Loucy (cell line): ENCODE results near the gene ELOVL4.

ENCODE experiments used
- H2AFZ ChIP-seq: fragments of 200-600 bp; sonication (generic); 2 replicates; pipeline ENCODE4 v1.6.0; 2016; ENCODE audit warnings: antibody characterized with exemption, mild to moderate bottlenecking, low read length, moderate library complexity
- H3F3A ChIP-seq: fragments of 200-600 bp; 2 replicates; pipeline ENCODE4 v1.6.0; 2016; ENCODE audit warnings: antibody characterized with exemption, low read depth, mild to moderate bottlenecking
- H3K27me3 ChIP-seq: fragments of 200-600 bp; sonication (generic); 2 replicates; pipeline ENCODE4 v1.6.1; 2014; ENCODE audit warnings: low read length, mild to moderate bottlenecking; ENCODE audit not compliant: insufficient read depth, poor library complexity, severe bottlenecking
- H3K36me3 ChIP-seq: fragments of 200-600 bp; sonication (generic); 2 replicates; pipeline ENCODE4 v1.6.1; 2016; ENCODE audit warnings: low read length; ENCODE audit not compliant: insufficient read depth
- H3K4me1 ChIP-seq: fragments of 200-600 bp; sonication (generic); 2 replicates; pipeline ENCODE4 v1.5.1; 2014; ENCODE audit warnings: low read length, mild to moderate bottlenecking; ENCODE audit not compliant: insufficient read depth, poor library complexity, severe bottlenecking
- H3K4me2 ChIP-seq: fragments of 200-600 bp; sonication (generic); 2 replicates; pipeline ENCODE4 v1.6.0; 2014; ENCODE audit warnings: antibody characterized with exemption, low read length, low read depth, mild to moderate bottlenecking; ENCODE audit not compliant: poor library complexity, severe bottlenecking
- H3K4me3 ChIP-seq: fragments of 200-600 bp; sonication (generic); 2 replicates; pipeline ENCODE4 v1.5.1; 2014; ENCODE audit warnings: low read length, mild to moderate bottlenecking, mixed read lengths; ENCODE audit not compliant: poor library complexity, severe bottlenecking
- H3K79me2 ChIP-seq: fragments of 200-600 bp; sonication (generic); 2 replicates; pipeline ENCODE4 v1.6.1; 2014; ENCODE audit warnings: low read length; ENCODE audit not compliant: insufficient read depth
- H3K9ac ChIP-seq: fragments of 200-600 bp; sonication (generic); 2 replicates; pipeline ENCODE4 v1.6.0; 2014; ENCODE audit warnings: mild to moderate bottlenecking, low read depth, low read length, moderate library complexity; ENCODE audit not compliant: poor library complexity, severe bottlenecking
- H3K9me2 ChIP-seq: fragments of 200-600 bp; sonication (generic); replicated peaks from 2 replicates; pipeline ENCODE4 v1.6.1; 2016; ENCODE audit warnings: low read depth, low read length, mixed read lengths
- H3K9me3 ChIP-seq: fragments of 200-600 bp; sonication (generic); 2 replicates; pipeline ENCODE4 v1.6.1; 2014; ENCODE audit warnings: mild to moderate bottlenecking, antibody characterized with exemption, low read length, low read depth; ENCODE audit not compliant: insufficient read depth
- H4K20me1 ChIP-seq: fragments of 200-600 bp; sonication (generic); 2 replicates; pipeline ENCODE4 v1.6.0; 2014; ENCODE audit warnings: antibody characterized with exemption, low read length, mild to moderate bottlenecking; ENCODE audit not compliant: insufficient read depth, poor library complexity, severe bottlenecking
- CTCF ChIP-seq: fragments of 200-600 bp; sonication (generic); conservative IDR thresholded peaks from 2 replicates; pipeline ENCODE4 v1.5.1; 2014; ENCODE audit warnings: mild to moderate bottlenecking, antibody characterized with exemption, low read length
- EZH2phosphoT487 ChIP-seq: fragments of 200-600 bp; IDR thresholded peaks from 2 replicates; pipeline ENCODE4 v1.6.1; 2018; ENCODE audit warnings: antibody characterized with exemption, mild to moderate bottlenecking, moderate library complexity, borderline replicate concordance

ELOVL4 gene

GRCh38 chr6:79888587-79888986, 58.8 kb downstream of the ELOVL4 start:
- Histone ChIP-seq H3K9me2 (no peaks in the 10 kb centered on the region), H4K20me1 (no peaks in the 10 kb centered on the region), H3K4me1 (no peaks in the 10 kb centered on the region), H3K9ac (no peak overlapping the region), H2AFZ (no peak overlapping the region), H3K79me2 (no peaks in the 10 kb centered on the region), H3K4me3 (no peak overlapping the region), H3K4me2 (no peak overlapping the region), H3K36me3 (no peaks in the 10 kb centered on the region), H3K27me3 (no peaks in the 10 kb centered on the region), H3F3A (no peaks in the 10 kb centered on the region), H3K9me3 (no peaks in the 10 kb centered on the region)
- TF ChIP-seq CTCF (no peak), EZH2phosphoT487 (no peak)

DNA sequence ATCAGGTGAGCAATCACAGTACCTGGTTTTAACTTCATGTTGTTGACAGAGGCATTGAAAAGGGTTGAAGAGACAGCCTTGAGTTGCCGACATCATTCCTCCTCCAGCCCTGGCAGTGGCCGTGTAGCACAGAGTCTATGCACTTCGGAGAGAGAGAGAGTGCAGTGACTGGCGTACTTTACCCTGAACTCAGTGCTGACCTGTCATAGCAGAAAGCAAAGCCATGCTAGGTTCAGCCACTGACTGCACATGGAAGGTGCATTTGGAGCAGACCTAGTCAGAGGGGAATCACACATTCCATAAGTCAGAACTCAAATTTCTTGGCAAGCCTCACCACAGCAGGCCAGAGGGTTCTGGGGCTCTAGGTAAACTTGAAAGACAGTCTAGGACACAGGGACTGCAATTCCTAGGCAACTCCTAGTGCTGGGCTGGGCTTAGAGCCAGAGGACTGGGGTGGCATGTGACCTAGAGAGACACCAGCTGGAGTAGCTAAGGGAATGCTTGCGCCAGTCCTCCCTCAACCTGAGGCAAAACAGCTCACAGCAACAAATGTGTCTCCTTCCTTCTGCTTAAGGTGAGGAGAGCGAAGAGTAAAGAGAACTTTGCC, 69.1 kb downstream of the ELOVL4 start:
- no peaks in the 10 kb centered on the region for H3K9me2 ChIP-seq
- no peak overlapping the region for H3K4me3 ChIP-seq
- H3K79me2 ChIP-seq = no peaks in the 10 kb centered on the region
- H4K20me1 ChIP-seq = no peaks in the 10 kb centered on the region
- no peaks in the 10 kb centered on the region for H3K27me3 ChIP-seq
- TF ChIP-seq CTCF = no peak
- no peak overlapping the region for H2AFZ ChIP-seq
- H3K36me3 ChIP-seq = no peaks in the 10 kb centered on the region
- no peaks in the 10 kb centered on the region for H3F3A ChIP-seq
- H3K9me3 ChIP-seq = no peaks in the 10 kb centered on the region
- H3K4me1 ChIP-seq = no peaks in the 10 kb centered on the region
- H3K4me2 ChIP-seq = no peak overlapping the region
- H3K9ac ChIP-seq = no peak overlapping the region

GRCh38 chr6:79874531-79875134, 72.7 kb downstream of the ELOVL4 start:
- Histone ChIP-seq H3K4me1 (peaks cover 3% of the 10 kb centered on the region), H3K9me2 (no peaks in the 10 kb centered on the region), H3F3A (no peaks in the 10 kb centered on the region), H2AFZ (no peak overlapping the region), H3K79me2 (no peaks in the 10 kb centered on the region), H3K4me3 (no peak overlapping the region), H3K27me3 (no peaks in the 10 kb centered on the region), H3K9me3 (no peaks in the 10 kb centered on the region), H4K20me1 (no peaks in the 10 kb centered on the region), H3K9ac (no peak overlapping the region), H3K36me3 (no peaks in the 10 kb centered on the region), H3K4me2 (no peak overlapping the region)
- TF ChIP-seq EZH2phosphoT487 (no peak), CTCF (no peak)
